NAMALWA (cell line): Measurements from ENCODE around the gene EGFL6.

Source experiments
- DNase-seq: peaks from one replicate; pipeline ENCODE4 v3.0.0-alpha.2; 2015; ENCODE audit warnings: low spot score

The EGFL6 gene, protein sequence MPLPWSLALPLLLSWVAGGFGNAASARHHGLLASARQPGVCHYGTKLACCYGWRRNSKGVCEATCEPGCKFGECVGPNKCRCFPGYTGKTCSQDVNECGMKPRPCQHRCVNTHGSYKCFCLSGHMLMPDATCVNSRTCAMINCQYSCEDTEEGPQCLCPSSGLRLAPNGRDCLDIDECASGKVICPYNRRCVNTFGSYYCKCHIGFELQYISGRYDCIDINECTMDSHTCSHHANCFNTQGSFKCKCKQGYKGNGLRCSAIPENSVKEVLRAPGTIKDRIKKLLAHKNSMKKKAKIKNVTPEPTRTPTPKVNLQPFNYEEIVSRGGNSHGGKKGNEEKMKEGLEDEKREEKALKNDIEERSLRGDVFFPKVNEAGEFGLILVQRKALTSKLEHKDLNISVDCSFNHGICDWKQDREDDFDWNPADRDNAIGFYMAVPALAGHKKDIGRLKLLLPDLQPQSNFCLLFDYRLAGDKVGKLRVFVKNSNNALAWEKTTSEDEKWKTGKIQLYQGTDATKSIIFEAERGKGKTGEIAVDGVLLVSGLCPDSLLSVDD

DNA sequence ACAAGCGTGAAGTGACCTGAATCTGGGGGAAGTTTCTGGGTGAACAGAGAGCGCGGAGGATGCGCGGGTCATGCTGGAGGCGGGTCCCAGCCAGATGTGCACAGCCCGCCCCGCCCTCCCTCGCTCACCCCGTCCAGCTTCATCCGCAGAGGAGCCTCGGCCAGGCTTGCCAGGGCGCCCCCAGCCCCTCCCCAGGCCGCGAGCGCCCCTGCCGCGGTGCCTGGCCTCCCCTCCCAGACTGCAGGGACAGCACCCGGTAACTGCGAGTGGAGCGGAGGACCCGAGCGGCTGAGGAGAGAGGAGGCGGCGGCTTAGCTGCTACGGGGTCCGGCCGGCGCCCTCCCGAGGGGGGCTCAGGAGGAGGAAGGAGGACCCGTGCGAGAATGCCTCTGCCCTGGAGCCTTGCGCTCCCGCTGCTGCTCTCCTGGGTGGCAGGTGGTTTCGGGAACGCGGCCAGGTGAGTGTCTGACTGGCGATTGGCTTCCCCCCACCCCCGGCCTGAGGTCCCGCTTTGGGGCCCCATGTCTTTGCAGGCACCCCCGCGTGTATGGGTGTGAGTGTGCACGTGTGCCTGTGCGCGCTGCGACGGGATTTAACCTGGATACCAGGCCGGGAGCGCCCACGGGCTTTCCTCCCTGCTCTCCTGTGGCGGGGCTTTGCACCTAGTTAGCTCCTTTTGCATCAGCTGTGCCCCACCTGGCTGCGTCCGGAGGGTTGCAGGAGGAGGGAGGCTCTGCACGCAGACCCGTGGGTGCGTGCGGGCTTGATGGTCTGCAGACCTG lies at the start of gene EGFL6:
Gene EGFL6, plus strand, starts transcription at position 123 of the 782 bp plus-strand sequence. Its CDS starts 261 bp downstream, at position 384.
- no peak for DNase-seq

- no peak for DNase-seq
These were observed 49.0 kb upstream of the EGFL6 start for GRCh38 chrX:13520351-13520750.

DNA sequence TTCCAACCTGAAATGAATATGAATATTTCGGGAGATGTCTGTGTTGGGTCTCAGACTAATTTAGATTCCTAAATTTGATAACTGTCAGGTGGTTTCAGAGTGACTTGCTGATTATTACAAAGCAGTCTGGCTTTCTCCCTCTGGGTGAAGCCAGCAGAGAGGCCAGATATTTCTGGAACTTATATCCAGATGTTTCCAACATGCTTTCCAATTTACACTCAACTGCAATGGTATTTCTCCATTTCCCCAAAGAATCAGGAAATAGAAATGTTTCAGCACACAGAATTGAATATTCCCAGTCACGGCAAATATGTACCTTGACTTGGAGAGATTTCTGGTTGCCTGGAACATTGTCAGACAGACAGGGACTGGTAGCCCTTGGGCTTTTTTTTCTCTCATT lies 48.5 kb upstream of the EGFL6 start:
- DNase-seq, result no peak

- DNase-seq, result no peak
These were observed 46.6 kb upstream of the EGFL6 start for GRCh38 chrX:13522811-13523210.

- DNase-seq, result no peak
These were observed 35.7 kb upstream of the EGFL6 start for GRCh38 chrX:13533726-13534125.

GRCh38 chrX:13535376-13536165 lies 33.8 kb upstream of the EGFL6 start:
- DNase-seq, result no peak

DNA sequence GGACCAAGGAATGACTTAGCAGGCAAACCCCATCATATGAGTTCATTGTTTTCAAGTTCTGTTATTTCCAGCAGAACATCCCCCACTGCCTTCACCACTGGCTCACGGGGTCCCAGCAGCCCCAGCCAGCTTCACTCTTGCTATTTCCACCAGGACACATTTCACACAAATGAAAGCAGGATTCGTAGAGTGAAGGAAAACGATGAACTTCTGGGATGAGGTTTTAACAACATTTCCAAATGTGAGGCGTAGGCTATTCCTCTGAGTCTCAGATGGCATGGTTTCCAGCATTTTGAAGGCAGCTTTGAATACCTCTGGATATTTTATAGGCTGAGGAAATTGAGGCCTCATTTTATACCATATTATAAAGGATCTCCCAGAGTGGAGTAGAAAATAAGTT lies 32.9 kb upstream of the EGFL6 start:
- no peak for DNase-seq

GRCh38 chrX:13538414-13538813 lies 31.0 kb upstream of the EGFL6 start:
- no peak for DNase-seq

GRCh38 chrX:13540602-13541001 lies 28.8 kb upstream of the EGFL6 start:
- DNase-seq, result no peak

- DNase-seq, result no peak
These were observed 23.7 kb upstream of the EGFL6 start for GRCh38 chrX:13545726-13546125.

DNA sequence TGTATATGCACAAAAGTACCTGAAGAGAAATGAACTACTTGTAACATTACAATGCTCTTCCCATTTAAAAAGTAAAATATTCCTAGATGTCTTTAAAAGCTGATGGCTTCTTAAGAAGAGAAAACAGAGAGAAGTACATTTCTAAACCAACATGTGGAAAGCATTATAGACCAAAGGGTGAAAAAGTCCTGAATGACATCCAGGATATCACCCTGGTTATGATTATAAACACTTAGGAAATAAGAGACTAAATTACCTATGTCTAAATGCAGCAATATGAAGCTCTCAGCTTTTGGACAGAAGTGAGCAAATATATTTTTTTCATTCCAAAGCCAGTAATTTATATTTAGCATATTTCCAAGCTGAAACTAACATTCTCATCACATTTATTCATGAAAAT lies 21.7 kb upstream of the EGFL6 start:
- no peak for DNase-seq

DNA sequence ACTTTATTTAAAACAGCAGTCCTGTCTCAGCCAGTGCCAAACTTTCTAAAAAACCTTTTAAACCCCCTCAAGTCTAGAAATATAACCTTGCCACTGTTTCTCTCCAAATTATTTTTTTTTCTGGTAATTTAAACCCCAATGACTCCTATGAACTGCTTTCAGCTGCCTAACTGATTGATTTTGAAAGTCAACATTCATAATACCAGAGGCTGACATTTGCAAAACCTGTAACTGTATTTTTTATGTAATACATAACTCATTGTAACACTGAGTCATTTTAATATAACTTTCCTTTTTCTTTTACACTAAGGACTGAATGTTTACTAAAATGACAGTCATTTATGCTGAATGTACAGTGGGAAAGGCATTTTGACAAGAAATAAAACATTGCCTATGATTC lies 19.1 kb upstream of the EGFL6 start:
- DNase-seq, result no peak

DNA sequence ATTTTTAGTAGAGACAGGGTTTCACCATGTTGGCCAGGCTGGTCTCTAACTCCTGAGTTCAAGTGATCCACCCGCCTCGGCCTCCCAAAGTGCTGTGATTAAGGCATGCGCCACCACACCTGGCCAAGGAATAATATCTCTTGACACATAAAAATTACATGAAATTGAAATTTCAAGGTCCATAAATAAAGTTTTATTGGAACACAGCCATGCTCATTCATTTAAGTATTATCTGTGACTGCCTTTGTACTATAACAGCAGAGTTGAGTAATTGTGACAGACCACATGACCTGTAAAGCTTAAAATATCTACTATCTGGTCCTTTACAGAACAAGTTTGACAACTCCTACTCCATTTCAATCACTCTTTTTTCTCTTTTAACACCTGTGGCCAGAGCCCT lies 17.8 kb upstream of the EGFL6 start:
- DNase-seq, result no peak

- no peak for DNase-seq
These were observed 16.5 kb upstream of the EGFL6 start for GRCh38 chrX:13552892-13553291.

GRCh38 chrX:13565511-13565910 lies 3.9 kb upstream of the EGFL6 start:
- DNase-seq, result peak; percentile 1

DNA sequence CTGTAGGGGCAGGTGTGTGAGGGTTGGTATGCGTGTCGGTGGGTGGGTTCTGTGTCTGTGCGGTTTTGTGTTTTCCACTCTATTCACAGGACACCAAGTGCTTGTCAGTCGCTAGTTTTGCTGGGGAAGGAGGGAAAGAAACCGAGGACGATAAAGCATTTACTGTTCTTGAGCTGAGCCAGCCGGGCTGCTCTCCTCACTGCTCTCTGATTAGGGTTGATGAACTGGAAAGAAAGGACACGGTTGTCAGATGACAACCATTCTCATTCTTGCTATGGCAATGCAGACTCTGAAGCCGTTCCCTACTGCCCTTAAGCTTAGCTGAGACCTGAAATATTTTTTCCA lies 832 bp downstream of the EGFL6 start:
- no peak for DNase-seq

DNA sequence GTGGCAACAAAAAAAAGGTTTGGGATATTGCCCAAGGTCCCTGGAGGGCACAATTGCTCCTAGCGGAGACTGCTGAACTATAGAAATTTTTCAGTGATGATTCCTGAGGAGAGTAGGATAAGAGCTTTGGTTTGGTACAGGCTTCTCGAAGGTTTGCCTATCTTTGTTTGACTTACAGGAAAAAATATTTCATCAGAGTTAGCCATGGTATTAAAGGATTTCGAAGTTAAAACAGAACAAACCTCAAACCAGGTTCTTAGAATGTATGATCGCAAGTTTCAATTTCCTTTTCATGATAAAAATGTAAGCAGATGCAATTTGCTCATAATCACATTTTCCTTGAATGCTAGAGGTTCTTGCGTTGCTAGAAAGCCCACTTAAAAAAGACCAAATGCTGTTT lies 1.7 kb downstream of the EGFL6 start:
- no peak for DNase-seq

DNA sequence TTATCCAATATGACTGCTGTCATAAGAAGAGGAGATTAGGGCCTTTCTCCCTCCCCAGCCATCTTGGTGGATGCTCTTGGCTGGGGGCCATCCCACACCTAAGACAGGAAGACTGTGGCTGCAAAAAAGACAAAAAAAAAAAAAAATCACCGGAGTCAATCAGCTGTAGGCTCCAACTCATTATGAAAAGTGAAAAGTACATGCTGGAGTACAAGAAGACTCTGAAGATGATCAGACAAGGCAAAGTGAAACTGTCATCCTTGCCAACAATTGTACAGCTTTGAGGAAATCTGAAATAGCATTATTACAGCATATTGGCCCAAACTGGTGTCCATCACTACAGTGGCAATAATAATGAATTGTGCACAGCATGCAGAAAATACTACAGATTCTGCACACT lies 5.2 kb downstream of the EGFL6 start:
- DNase-seq, result no peak

GRCh38 chrX:13579661-13580060 lies 10.3 kb downstream of the EGFL6 start:
- DNase-seq, result no peak

GRCh38 chrX:13581554-13581953 lies 12.2 kb downstream of the EGFL6 start:
- DNase-seq, result no peak

GRCh38 chrX:13587786-13588477 lies 18.5 kb downstream of the EGFL6 start:
- no peak for DNase-seq

GRCh38 chrX:13590207-13590606 lies 20.8 kb downstream of the EGFL6 start:
- DNase-seq, result no peak
